Activated naive CD8-positive, alpha-beta T cell treated with anti-CD3 and anti-CD28 coated beads, Interleukin-2, amount 10 ng/mL, durations not matched to agents 7 days and 5 days (primary cell): ENCODE measurements around the gene UBN2. TPM values are rescaled to one million over a fixed set of nuclear protein-coding genes. Genes with fewer than 3 reads are reported as not detected.
A peak's percentile ranks its signal among the peaks of the same experiment; 100 is the strongest.
"Not testable (repeated sequence)": the region's sequence is repeated elsewhere in the genome, so short reads cannot be mapped to it uniquely, and the experiment has no call there.

Experiments used
- ATAC-seq: fragments of 150-1000 bp; cut with Tn5 transposase; one replicate; pipeline ENCODE4 v1.10.0; 2021; ENCODE audit warnings: low read depth, moderate library complexity
- POLR2A ChIA-PET: fragments of 350-600 bp; sonication (Branson Sonifier 250); formaldehyde crosslinking; loops from one replicate; lab custom pipeline; 2021; ENCODE audit warnings: antibody characterized with exemption; lab: Charles Lee
- DNase-seq: peaks from one replicate; pipeline ENCODE4 v3.0.0; 2021
- H3K27ac Mint-ChIP-seq: one replicate; pipeline ENCODE4 v1.8.0; 2022; ENCODE audit warnings: mild to moderate bottlenecking, mixed read lengths
- H3K27me3 Mint-ChIP-seq: one replicate; pipeline ENCODE4 v1.8.0; 2022; ENCODE audit warnings: mild to moderate bottlenecking, moderate library complexity, mixed read lengths
- H3K36me3 Mint-ChIP-seq: one replicate; pipeline ENCODE4 v1.8.0; 2021; ENCODE audit warnings: mild to moderate bottlenecking, mixed read lengths
- H3K4me1 Mint-ChIP-seq: one replicate; pipeline ENCODE4 v1.8.0; 2021; ENCODE audit warnings: mixed read lengths
- H3K4me3 Mint-ChIP-seq: one replicate; pipeline ENCODE4 v1.8.0; 2022; ENCODE audit warnings: mild to moderate bottlenecking, moderate library complexity, mixed read lengths
- H3K9me3 Mint-ChIP-seq: one replicate; pipeline ENCODE4 v1.8.0; 2021; ENCODE audit warnings: mixed read lengths
- total RNA-seq, 2 experiments: library from RNA; stranded (reverse); gene quantifications; one replicate each; pipeline ENCODE4 v1.2.3, GENCODE V29; 2021

UBN2 gene
- total RNA-seq, 2 experiments from 2014 or later, result 15.4 to 19.4 TPM

DNA sequence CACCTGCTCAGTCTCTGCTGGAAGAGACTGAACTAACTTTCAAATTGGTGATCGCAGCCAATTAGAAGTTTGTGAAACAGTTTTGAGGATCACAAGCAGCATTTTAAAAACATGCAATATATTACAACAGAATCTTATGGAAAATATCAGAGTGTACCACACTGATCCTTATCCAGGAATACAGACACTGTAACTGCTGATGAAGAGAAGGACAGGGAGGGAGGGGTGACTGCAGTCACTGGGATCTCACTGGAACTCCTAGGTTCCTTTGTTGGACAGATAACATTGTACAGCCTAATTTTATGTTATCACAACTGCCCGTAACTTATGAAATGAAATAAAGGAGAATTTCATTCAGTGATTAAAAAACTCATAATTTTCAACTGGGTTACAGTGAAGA is 6.8 kb upstream of the UBN2 start:
- Mint-ChIP-seq H3K4me1 (no peaks in the 10 kb centered on the region), H3K4me3 (no peak overlapping the region), H3K27me3 (peaks cover 10% of the 10 kb centered on the region), H3K27ac (no peak overlapping the region), H3K9me3 (no peaks in the 10 kb centered on the region), H3K36me3 (no peaks in the 10 kb centered on the region)
- POLR2A ChIA-PET, result no interaction called here
- no peak for ATAC-seq
- DNase-seq, result no peak

DNA sequence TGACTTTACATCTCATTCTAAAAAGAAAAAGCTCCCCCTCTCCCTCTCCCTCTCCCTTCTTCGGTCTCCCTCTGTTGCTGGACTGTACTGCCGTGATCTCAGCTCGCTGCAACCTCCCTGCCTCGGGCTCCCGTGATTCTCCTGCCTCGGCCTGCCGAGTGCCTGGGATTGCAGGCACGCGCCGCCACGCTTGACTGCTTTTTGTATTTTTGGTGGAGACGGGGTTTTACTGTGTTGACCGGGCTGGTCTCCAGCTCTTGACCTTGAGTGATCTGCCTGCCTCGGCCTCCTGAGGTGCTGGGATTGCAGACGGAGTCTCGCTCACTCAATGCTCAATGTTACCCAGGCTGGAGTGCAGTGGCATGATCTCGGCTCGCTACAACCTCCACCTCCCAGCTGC is 6.2 kb upstream of the UBN2 start:
- DNase-seq, H3K4me1 Mint-ChIP-seq, ATAC-seq, H3K27ac Mint-ChIP-seq, H3K9me3 Mint-ChIP-seq, H3K36me3 Mint-ChIP-seq, POLR2A ChIA-PET, H3K4me3 Mint-ChIP-seq: not testable (repeated sequence)
- peaks cover 12% of the 10 kb centered on the region for H3K27me3 Mint-ChIP-seq

DNA sequence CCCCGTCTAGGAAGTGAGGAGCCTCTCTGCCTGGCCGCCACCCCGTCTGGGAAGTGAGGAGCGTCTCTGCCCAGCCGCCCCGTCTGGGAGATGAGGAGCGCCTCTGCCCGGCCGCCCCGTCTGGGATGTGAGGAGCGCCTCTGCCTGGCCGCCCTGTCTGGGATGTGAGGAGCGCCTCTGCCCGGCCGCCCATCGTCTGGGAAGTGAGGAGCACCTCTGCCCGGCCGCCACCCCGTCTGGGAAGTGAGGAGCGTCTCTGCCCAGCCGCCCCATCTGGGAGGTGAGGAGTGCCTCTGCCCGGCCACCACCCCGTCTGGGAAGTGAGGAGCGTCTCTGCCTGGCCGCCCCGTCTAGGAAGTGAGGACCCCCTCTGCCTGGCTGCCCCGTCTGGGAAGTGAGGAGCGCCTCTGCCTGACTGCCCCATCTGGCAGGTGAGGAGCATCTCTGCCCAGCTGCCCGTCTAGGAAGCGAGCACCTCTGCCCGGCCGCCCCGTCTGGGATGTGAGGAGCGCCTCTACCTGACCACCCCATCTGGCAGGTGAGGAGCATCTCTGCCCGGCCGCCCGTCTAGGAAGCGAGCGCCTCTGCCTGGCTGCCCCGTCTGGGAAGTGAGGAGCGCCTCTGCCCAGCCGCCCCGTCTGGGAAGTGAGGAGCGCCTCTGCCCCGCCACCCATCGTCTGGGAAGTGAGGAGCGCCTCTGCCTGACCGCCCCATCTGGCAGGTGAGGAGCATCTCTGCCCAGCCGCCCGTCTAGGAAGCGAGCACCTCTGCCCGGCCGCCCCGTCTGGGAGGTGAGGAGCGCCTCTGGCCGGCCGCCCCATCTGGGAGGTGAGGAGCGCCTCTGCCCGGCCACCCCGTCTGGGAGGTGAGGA is 5.5 kb upstream of the UBN2 start:
- ATAC-seq, H3K9me3 Mint-ChIP-seq, DNase-seq, H3K4me1 Mint-ChIP-seq, POLR2A ChIA-PET, H3K27ac Mint-ChIP-seq, H3K36me3 Mint-ChIP-seq, H3K4me3 Mint-ChIP-seq: not testable (repeated sequence)
- H3K27me3 Mint-ChIP-seq, result peaks cover 14% of the 10 kb centered on the region

DNA sequence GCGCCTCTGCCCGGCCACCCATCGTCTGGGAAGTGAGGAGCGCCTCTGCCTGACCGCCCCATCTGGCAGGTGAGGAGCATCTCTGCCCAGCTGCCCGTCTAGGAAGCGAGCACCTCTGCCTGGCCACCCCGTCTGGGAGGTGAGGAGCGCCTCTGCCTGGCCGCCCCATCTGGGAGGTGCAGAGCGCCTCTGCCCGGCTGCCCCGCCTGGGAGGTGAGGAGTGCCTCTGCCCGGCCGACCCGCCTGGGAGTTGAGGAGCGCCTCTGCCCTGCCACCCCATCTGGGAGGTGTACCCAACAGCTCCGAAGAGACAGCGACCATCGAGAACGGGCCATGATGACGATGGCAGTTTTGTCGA is 4.9 kb upstream of the UBN2 start:
- DNase-seq, H3K4me3 Mint-ChIP-seq, H3K27ac Mint-ChIP-seq, H3K4me1 Mint-ChIP-seq, ATAC-seq, POLR2A ChIA-PET, H3K9me3 Mint-ChIP-seq, H3K36me3 Mint-ChIP-seq: not testable (repeated sequence)
- H3K27me3 Mint-ChIP-seq, result peaks cover 14% of the 10 kb centered on the region

DNA sequence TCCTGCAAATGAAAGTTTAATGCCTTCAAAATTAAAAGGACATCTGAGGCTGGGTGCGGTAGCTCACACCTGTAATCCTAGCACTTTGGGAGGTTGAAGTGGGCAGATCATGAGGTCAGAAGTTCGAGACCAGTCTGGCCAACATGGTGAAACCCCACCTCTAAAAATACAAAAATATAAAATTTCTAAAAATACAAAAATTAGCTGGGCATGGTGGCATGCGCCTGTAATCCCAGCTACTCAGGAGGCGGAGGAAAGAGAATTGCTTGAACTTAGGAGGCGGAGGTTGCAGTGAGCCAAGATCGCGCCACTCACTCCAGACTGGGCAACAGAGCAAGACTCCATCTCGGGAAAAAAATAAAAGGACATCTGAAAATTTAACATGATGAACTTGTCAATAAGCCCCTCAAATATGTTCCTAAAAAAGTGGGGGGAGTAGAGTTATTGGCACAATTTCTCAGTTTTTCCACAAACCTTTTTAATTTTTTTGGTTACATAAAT is 4.0 kb upstream of the UBN2 start:
- not testable (repeated sequence) for H3K4me1 Mint-ChIP-seq, ATAC-seq
- peaks cover 14% of the 10 kb centered on the region for H3K27me3 Mint-ChIP-seq

DNA sequence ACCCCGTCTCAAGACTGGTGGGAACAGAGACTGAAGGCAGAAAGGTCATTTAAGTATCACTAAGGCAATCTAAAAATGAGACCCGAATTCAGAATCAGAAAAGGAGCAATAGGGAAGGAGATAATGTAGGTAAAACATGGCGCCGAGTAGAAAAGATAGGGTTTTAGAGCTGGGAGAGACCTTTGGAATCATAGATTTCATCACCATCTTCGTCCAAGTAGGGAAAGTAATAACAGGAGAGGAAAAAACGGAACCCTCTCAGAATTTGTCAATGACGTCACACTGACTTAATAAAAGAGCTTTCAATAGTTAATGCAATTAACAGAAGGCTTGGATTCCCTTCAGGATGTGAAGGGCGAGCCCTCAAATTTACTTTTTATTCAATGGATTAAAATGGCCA is 1.0 kb upstream of the UBN2 start:
- ATAC-seq (no peak), DNase-seq (no peak)
- peaks cover 16% of the 10 kb centered on the region for H3K4me1 Mint-ChIP-seq
- H3K9me3 Mint-ChIP-seq, result no peaks in the 10 kb centered on the region
- peak overlapping the region; percentile 100 for H3K4me3 Mint-ChIP-seq
- no peak overlapping the region for H3K27ac Mint-ChIP-seq
- peaks cover 12% of the 10 kb centered on the region for H3K27me3 Mint-ChIP-seq
- H3K36me3 Mint-ChIP-seq, result peaks cover 3% of the 10 kb centered on the region
- POLR2A ChIA-PET, result interaction anchor here (0.5 to 0.6 kb wide), 2 partner anchors 184 to 343 kb away, joined by 3 to 4 read pairs; no protein-coding TSS in a partner anchor

More for the DNA sequence above, 4.0 kb upstream of the UBN2 start:
- H3K4me3 Mint-ChIP-seq, POLR2A ChIA-PET, DNase-seq, H3K36me3 Mint-ChIP-seq, H3K27ac Mint-ChIP-seq, H3K9me3 Mint-ChIP-seq: not testable (repeated sequence)

DNA sequence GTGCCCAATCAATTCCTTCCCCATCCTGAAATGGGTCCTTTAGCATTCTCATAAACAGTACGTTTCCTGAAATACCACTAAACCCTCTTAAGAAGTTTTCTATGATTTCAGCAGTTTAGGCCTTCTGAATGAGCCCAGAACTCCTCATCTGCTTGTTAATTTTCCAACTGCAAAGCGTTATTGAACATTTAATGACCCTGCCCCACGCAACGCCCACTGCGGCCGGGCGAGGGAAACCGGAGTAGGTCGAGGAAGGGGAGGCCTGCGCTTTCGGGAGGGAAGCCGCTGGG is 608 bp upstream of the UBN2 start:
- H3K27ac Mint-ChIP-seq, result no peak overlapping the region
- ATAC-seq, result no peak
- no peaks in the 10 kb centered on the region for H3K9me3 Mint-ChIP-seq
- H3K4me1 Mint-ChIP-seq, result peaks cover 16% of the 10 kb centered on the region
- DNase-seq, result no peak
- H3K4me3 Mint-ChIP-seq, result peak overlapping the region; percentile 100
- POLR2A ChIA-PET, result interaction anchor here (0.5 to 0.9 kb wide), 3 partner anchors 97 to 343 kb away, joined by 3 to 4 read pairs (median 3); a partner anchor contains a TSS
- peaks cover 3% of the 10 kb centered on the region for H3K36me3 Mint-ChIP-seq
- H3K27me3 Mint-ChIP-seq, result peaks cover 12% of the 10 kb centered on the region

DNA sequence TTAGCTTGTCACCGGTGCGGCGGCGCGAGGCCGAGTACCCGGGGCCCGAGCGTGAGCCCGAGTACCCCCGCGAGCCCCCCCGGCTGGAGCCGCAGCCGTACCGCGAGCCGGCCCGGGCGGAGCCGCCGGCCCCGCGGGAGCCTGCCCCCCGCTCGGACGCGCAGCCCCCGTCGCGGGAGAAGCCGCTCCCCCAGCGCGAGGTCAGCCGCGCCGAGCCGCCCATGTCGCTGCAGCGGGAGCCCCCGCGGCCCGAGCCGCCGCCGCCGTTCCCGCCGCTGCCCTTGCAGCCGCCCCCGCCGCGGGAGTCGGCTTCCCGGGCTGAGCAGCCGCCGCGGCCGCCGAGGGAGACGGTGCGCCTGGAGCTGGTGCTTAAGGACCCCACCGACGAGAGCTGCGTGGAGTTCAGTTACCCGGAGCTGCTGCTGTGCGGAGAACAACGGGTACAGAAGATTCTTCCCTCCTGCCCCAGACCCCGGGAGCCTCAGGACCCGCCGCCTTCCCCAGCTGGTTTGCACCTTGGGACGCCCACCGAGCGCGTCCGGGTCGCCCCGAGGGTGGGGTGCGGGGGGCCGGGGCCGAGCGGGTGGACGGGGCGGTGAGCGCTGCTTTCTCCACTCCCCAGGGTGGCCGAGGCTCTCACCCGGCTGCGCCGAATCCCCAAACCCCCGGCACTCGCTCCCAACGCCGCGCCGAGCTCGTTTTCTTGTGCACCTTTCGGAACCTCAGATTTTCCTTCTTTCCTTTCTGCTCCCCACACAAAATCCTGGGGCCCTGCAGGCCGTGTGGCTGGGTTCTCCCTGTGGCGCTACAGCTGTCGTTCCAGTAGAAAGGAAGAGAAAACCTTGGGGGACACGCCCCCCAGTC is 708 bp downstream of the UBN2 start:
- peak; percentile 39 for ATAC-seq

DNA sequence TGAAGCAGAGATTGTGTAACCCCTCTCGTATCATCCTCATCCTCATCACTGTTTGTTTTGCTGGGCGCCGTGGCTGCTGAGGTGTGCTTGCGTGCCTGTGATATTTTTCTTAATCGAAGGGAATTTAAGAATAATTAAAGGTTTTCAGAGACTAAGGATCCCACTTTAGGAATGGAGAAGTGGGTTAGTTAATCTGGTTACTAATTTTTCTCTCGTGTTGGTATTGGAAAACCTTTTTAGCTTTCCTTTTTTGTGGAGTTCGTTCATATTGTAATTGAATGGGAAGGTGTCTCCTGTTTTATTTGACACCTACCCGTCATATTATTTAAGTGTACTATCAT is 1.3 kb downstream of the UBN2 start:
- ATAC-seq (no peak), DNase-seq (no peak)
- Mint-ChIP-seq H3K27me3 (peaks cover 12% of the 10 kb centered on the region), H3K36me3 (peaks cover 3% of the 10 kb centered on the region), H3K4me1 (peaks cover 20% of the 10 kb centered on the region), H3K27ac (peak overlapping the region; percentile 70), H3K9me3 (no peaks in the 10 kb centered on the region), H3K4me3 (peak overlapping the region; percentile 92)
- POLR2A ChIA-PET, result interaction anchor here (1.1 kb wide), 1 partner anchor 98 kb away, joined by 3 read pairs; a partner anchor contains a TSS

More for the DNA sequence above, 708 bp downstream of the UBN2 start:
- H3K36me3 Mint-ChIP-seq, result peaks cover 3% of the 10 kb centered on the region
- H3K4me3 Mint-ChIP-seq, result peak overlapping the region; percentile 100
- POLR2A ChIA-PET, result interaction anchor here (0.7 to 1.3 kb wide), 3 partner anchors 98 to 137 kb away, joined by 3 read pairs; partner anchors contain the start of gene LUC7L2
- H3K9me3 Mint-ChIP-seq, result no peaks in the 10 kb centered on the region
- H3K27ac Mint-ChIP-seq, result peak overlapping the region; percentile 70
- peak; percentile 66 for DNase-seq
- peaks cover 20% of the 10 kb centered on the region for H3K4me1 Mint-ChIP-seq
- H3K27me3 Mint-ChIP-seq, result peaks cover 12% of the 10 kb centered on the region

DNA sequence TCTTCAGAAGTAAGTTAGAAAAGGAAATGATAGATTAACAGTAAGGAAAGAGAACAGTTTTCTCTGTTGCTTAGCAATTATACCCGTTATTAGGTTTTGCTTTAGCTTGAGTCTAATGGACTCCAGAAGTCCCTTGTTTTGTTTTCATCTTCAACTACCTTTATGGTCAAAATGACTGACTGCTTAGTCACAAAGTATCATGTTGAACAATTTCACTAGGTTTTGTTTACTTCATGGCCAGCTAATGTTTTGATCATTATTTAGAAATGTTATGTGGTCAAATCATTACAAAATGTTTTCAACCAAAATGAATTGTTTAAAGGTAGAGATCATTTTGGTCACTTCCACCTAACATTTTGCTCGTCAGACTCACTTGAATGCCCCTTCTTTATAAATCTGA is 1.9 kb downstream of the UBN2 start:
- no peaks in the 10 kb centered on the region for H3K9me3 Mint-ChIP-seq
- no peak overlapping the region for H3K27ac Mint-ChIP-seq
- peaks cover 8% of the 10 kb centered on the region for H3K36me3 Mint-ChIP-seq
- H3K4me1 Mint-ChIP-seq, result peaks cover 20% of the 10 kb centered on the region
- DNase-seq (no peak), ATAC-seq (no peak)
- peak overlapping the region; percentile 92 for H3K4me3 Mint-ChIP-seq
- H3K27me3 Mint-ChIP-seq, result peaks cover 6% of the 10 kb centered on the region
- POLR2A ChIA-PET, result no interaction called here

DNA sequence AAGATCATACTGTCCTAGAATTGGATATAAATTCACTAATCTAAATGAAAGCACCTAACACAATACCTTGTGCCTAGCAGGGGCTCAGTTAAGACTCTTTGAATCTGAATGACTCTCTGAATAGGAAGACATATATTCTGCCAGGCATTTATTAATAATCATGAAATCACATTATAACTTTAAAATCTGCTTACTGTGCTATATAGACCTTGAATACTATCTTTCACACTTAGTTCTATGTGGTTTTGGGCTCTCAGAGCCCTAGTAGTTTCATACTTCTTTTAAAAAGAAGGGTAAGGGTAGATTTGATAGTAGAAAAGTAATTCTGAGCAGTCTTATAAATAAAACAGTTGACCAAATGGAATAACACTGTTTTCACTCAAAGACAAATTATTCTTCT is 10.2 kb downstream of the UBN2 start:
- no peak overlapping the region for H3K27ac Mint-ChIP-seq

DNA sequence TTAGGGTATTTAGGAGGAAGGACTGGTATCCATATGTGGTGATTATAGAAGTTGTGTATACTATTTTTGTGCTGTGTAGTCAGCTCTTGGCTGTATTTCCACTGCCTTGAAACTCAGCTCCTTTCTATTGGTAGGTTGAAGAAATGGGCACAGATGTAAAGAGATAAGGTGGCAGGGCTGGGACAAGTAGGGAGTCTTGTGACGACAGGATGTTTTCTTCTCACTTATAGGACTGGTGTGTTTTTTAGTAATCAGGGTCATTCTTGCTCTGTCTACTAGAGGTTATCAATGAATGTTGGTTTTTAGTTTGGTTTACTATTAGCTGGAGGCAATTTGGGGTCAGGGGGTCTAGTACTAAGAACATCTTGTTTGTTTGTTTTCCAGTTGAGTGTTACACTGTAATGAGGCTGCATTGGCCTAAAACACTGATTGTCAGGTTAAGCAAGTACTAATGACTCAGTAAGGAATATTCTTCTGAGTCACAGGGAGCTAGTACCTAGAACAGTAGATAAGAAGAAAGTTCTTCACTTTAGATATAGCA is 11.8 kb downstream of the UBN2 start:
- Mint-ChIP-seq H3K4me3 (no peak overlapping the region), H3K27ac (no peak overlapping the region), H3K36me3 (peaks cover 32% of the 10 kb centered on the region), H3K9me3 (no peaks in the 10 kb centered on the region), H3K4me1 (no peaks in the 10 kb centered on the region), H3K27me3 (no peaks in the 10 kb centered on the region)
- POLR2A ChIA-PET, result no interaction called here
- DNase-seq, result no peak
- no peak for ATAC-seq

More for the DNA sequence above, 10.2 kb downstream of the UBN2 start:
- ATAC-seq, result no peak
- Mint-ChIP-seq H3K36me3 (peaks cover 30% of the 10 kb centered on the region), H3K4me3 (no peak overlapping the region), H3K4me1 (no peaks in the 10 kb centered on the region), H3K9me3 (no peaks in the 10 kb centered on the region), H3K27me3 (no peaks in the 10 kb centered on the region)
- POLR2A ChIA-PET, result no interaction called here
- DNase-seq, result no peak

DNA sequence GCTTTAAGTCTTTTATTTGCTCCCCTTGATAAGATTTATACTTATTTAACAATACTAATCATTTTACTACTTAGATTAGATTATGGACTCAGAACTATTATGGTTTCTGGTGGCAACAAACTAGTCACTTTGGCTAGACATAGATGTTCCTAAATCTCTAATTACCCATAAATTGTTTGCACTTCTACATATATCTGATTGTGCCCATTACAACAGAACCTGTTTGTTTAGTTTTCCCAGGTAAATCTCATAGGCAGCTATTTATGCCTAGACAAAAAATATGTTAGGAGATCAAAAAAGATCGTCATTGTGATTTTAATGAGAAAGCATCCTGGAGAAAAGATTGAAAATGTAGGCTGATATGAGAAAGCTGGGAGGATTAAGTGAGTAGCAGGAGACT is 14.4 kb downstream of the UBN2 start:
- no peaks in the 10 kb centered on the region for H3K27me3 Mint-ChIP-seq
- peaks cover 27% of the 10 kb centered on the region for H3K36me3 Mint-ChIP-seq
- POLR2A ChIA-PET, result no interaction called here
- H3K4me1 Mint-ChIP-seq, result peaks cover 2% of the 10 kb centered on the region
- DNase-seq (no peak), ATAC-seq (no peak)
- no peak overlapping the region for H3K27ac Mint-ChIP-seq
- H3K4me3 Mint-ChIP-seq, result no peak overlapping the region
- H3K9me3 Mint-ChIP-seq, result no peaks in the 10 kb centered on the region
